ENCODE measurements around the gene ECM1.

Gene ECM1

DNA sequence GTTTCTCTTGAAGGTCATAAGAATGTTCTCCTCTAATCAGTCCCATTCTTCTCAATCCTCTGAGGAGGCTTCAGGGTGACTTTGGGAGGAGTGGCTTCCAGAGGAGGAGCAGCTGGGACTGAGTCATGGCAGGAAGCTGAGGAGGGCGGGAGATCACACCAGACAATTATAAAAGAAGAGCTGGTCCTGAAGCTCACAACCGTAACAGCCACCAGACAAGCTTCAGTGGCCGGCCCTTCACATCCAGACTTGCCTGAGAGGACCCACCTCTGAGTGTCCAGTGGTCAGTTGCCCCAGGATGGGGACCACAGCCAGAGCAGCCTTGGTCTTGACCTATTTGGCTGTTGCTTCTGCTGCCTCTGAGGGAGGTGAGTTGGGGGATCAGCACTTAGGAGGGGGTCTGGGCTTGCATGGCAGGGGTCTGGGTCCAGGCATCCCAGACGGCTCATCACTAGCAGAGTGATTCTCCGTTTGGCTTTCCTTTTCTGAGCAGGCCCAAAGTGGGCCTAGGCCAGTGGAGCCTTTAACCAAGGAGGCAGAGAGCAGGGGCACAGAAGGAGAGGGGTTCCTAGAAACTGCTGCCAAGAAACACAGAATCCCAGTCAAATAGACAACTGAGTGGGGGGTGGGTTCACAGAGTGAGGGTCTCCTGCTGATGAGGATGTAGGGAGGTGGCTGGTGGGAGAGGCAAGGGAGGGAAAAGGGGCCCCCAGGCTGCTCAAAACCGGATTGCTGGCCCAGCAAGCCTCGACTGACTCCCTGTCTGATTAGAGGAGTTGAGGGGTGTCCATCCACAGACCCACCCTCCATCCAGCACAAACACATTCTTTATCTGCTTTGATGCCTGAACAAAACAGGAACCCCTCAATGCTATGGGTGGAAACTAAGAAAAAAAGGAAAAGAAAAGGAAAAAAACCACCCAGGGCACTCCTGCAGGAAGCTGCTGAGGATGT, at the start of gene ECM1:
TSS of gene ECM1 (plus strand) at position 198 of the 953 bp plus-strand sequence. CDS start at position 299, 101 bp downstream.
- DNase-seq (ENCODE audit: low read depth in 2 of 2): no peak

DNA sequence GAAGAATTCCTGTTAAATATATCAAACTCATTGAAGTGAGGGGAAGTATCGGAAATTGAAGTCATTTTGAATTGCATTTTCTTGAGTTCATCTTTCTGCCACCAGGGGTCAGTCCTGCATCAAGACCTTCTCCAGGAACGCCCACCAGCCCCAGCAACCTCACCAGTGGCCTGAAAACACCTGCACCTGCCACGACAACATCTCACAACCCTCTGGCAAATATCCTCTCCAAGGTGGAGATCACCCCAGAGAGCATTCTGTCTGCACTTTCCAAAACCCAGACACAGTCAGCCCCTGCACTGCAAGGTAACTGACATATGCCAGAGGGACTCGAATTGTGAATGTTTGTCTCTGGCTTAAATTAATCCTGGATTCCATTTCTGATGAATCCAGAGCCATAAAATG, 43.5 kb upstream of the ECM1 start:
- DNase-seq (ENCODE audit: low read depth in 2 of 2): peak; percentile 27 to 40

- no peak for DNase-seq (ENCODE audit: low read depth in 2 of 2)
Observed at GRCh38 chr1:150466964-150467363, 40.9 kb upstream of the ECM1 start.

GRCh38 chr1:150469291-150469690, 38.6 kb upstream of the ECM1 start:
- no peak for DNase-seq (ENCODE audit: low read depth in 2 of 2)

DNA sequence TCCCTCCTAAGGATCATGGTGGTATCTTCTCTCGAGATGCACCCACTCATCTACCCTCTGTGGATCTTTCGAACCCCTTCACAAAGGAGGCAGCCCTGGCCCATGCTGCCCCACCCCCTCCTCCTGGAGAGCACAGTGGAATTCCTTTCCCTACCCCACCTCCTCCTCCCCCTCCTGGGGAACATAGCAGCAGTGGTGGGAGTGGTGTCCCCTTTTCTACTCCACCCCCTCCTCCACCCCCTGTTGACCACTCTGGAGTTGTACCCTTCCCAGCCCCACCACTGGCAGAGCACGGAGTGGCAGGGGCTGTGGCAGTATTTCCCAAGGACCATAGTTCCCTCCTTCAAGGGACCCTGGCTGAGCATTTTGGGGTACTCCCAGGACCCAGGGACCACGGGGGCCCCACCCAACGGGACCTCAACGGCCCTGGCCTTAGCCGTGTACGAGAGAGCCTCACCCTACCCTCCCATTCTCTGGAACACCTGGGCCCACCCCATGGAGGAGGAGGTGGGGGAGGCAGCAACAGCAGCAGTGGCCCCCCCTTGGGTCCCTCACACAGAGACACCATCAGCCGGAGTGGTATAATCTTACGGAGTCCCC, 35.2 kb upstream of the ECM1 start:
- no peak for DNase-seq (ENCODE audit: low read depth in 2 of 2)

DNA sequence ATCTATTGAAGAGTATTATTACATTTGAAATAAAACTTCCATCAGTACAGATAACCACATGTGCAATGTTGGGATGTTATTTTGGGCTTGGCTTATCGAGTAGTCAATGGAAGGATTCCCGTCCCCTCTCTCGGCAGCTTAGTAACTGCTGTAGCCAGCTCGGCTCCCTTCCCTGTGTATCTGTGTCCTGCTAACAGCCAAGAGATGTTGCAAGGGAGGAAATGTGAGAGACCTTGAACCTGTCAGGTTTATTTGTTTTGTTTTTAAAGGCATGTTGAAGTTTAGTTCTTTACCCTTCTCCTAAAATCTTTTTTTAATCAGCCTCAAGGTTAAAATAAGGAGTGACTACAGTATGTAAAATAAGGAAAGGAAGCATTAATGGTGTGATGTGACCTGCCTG, 34.2 kb upstream of the ECM1 start:
- DNase-seq (ENCODE audit: low read depth in 2 of 2): no peak

- no peak for DNase-seq (ENCODE audit: low read depth in 2 of 2)
Observed at GRCh38 chr1:150474869-150475268, 33.0 kb upstream of the ECM1 start.

- no peak for DNase-seq (ENCODE audit: low read depth in 2 of 2)
Observed at GRCh38 chr1:150476754-150477153, 31.2 kb upstream of the ECM1 start.

GRCh38 chr1:150477320-150477719, 30.6 kb upstream of the ECM1 start:
- no peak for DNase-seq (ENCODE audit: low read depth in 2 of 2)

- DNase-seq (ENCODE audit: low read depth in 2 of 2): no peak
Observed at GRCh38 chr1:150477733-150478132, 30.2 kb upstream of the ECM1 start.

DNA sequence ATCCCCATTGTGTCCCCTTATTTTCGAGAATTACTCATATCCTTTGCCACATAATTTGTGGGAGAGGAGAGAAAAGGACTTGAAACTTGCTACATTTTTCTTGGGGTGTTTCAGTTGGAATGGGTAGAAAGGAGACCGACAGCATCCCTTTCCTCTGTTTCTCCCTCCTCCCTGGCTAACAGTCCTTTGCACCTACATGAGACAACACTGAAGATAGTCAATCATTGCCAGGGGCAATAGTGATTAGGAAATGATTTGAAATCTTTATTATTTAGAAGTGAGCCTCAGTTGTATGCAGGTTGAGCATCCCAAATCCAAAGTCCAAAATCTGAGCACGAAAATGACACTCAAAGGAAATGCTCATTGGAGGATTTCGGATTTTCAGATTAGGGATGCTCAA, 28.5 kb upstream of the ECM1 start:
- DNase-seq (ENCODE audit: low read depth in 2 of 2): no peak

DNA sequence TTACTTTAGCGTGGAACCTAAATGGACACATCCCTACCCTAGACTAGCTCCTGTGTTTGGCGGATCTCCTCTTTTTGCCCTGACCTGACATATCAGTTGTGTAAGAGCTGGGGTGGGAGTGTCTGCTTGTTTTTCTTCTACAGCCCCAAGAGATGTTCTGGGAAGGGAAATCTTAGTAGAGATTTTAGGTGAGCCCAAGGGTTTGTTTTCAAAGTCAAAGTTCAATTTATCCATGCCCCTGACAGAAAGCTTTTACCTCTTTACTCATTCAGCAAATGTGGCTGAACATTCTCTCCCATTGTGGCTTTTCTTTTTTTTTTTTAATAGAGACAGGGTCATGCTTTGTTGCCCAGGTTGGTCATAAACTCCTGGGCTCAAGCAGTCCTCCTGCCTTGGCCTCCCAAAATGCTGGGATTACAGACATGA, 28.0 kb upstream of the ECM1 start:
- no peak for DNase-seq (ENCODE audit: low read depth in 2 of 2)

- no peak for DNase-seq (ENCODE audit: low read depth in 2 of 2)
Observed at GRCh38 chr1:150484431-150484830, 23.5 kb upstream of the ECM1 start.

- no peak for DNase-seq (ENCODE audit: low read depth in 2 of 2)
Observed at GRCh38 chr1:150484861-150485260, 23.0 kb upstream of the ECM1 start.

DNA sequence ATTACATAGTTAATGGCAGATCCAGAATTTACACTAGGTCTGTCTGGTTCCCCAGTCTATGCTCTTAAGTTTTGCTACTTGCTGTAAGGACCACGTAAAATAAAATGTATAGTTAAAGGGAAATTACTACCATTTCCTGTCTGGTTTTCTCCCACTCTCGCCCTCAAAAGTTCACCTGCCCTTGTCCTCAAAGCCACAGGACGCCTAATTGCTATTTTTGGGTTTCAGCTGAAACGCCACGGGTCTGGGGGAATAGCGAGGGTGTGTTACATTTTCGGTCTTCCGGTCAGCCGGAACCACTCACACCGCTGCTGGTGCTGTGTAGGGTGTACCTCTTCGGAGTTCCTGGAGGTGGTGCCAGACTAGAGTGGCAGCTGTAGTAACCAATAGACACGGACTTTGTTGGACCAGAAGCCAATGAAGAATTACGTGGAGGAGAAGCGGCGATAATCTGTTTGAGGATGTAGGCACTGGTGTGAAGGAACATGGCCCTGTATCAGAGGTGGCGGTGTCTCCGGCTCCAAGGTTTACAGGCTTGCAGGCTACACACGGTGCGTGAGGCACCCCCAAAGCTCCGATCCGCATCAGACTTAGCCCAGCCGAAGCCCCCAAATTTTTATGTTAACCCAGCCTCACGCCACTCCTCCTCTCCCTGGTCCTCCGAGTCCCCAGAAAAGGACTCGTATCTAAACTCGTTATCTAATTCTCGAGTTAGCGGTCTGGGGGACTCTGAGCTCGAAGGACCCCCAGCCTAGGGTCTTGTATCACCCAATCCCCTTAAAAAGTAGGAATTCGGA, 20.7 kb upstream of the ECM1 start, which contains the start of gene TARS2:
TSS of gene TARS2 (plus strand) at position 454 of the 797 bp plus-strand sequence. CDS start at position 486, 32 bp downstream.
- peak; percentile 83 to 86 for DNase-seq (ENCODE audit: low read depth in 2 of 2)

DNA sequence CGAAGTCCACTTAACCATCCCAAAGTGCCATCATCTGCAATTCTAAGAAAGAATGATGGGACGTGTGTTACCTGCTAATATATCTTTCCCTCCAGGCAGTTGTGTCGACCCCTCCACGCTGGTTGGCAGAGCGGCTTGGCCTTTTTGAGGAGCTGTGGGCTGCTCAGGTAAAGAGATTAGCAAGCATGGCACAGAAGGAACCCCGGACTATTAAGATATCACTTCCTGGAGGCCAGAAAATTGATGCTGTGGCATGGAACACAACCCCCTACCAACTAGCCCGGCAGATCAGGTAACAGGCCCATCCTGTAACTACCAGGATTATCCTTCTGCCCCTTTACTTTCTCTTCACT, 20.2 kb upstream of the ECM1 start:
- no peak for DNase-seq (ENCODE audit: low read depth in 2 of 2)

GRCh38 chr1:150493175-150493574, 14.7 kb upstream of the ECM1 start:
- DNase-seq (ENCODE audit: low read depth in 2 of 2): no peak

DNA sequence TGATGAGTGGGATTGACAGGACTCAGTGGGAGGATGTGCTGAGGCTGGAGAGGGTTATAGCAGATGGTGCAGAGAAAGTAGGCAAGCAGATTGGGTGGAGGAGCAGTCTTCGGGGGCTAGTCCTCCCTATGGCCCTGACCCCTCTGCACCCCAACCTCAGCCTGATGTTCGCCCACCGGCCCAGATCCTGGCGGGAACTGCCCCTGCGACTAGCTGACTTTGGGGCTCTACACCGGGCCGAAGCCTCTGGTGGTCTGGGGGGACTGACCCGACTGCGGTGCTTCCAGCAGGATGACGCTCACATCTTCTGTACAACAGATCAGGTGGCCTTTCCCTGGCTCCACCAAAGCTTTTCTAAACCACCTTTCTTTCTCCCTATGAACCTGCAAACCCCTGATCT, 9.6 kb upstream of the ECM1 start:
- DNase-seq (ENCODE audit: low read depth in 2 of 2): no peak

DNA sequence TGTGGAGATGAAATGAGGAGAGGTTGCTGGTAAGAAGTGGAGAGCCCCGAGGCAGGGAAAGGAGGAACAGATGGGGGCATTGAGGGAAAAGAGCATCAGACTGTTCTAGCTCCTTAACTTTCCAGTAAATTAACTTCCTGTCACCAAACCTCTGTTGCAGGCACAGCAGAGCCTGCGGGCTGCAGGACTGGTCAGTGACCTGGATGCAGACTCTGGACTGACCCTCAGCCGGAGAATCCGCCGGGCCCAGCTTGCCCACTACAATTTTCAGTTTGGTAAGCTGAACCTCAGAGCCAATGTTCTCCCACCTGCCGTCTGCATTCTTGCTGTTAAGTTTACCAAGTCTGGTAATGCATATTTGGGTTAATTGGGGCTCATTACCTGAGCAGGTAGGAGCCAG, 2.5 kb upstream of the ECM1 start:
- DNase-seq (ENCODE audit: low read depth in 2 of 2): no peak

DNA sequence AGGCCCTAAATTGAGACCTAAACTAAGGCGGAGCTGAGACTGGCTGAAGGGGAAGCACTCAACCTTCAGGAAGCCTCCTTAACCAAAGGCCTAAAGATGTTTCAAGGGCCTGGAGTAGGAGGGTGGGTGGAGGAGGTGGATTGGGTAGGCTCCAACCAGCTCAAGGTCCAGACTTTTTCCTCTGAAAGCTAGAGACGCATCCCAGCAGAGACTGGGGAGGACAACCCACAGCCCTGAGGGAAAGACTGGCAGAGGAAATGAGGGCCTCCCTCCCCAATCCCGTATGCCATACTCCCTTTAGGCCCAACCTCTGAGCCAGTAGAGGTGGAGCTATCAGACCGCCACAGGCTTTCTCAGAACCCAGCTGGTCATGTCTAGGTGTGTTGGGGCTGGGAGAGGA, 1.1 kb downstream of the ECM1 start:
- DNase-seq (ENCODE audit: low read depth in 2 of 2): no peak

GRCh38 chr1:150511551-150511950, 3.6 kb downstream of the ECM1 start:
- DNase-seq (ENCODE audit: low read depth in 2 of 2): no peak

GRCh38 chr1:150511985-150512660, 4.2 kb downstream of the ECM1 start:
- no peak for DNase-seq (ENCODE audit: low read depth in 2 of 2)

Data from stimulated activated CD8-positive, alpha-beta memory T cell treated with anti-CD3 and anti-CD28 coated beads, Interleukin-7, amount 100 ng/mL, for 1 hour (primary cell).